ENCODE data around the gene RILPL1. TPM values are rescaled to one million over a fixed set of nuclear protein-coding genes. Genes with fewer than 3 reads are reported as not detected.
A peak's percentile ranks its signal among the peaks of the same experiment; 100 is the strongest.
"Not testable (repeated sequence)": the region's sequence is repeated elsewhere in the genome, so short reads cannot be mapped to it uniquely, and the experiment has no call there.

Gene RILPL1
- total RNA-seq, 1 donor from 2014 or later: 7.9 TPM

DNA sequence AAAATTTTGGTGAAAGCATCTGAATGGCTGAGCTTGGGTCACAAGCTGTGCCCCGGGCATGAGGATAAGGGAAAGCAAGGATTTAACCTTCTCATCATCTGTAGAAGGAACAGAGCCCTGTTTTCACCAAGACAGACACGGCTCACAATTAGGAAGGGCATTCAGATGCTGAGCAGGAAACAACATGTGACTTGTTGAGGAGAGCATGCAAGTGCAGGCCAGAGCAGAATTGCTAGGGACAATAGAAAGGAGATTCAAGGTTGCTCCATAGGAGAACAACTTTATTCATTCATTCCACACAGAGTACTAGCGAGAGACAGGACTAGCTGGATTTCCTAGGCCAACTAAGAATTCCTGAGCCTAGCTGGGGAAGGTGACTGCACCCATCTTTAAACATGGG is 14.6 kb upstream of the RILPL1 start:
- no peak overlapping the region for H3K4me3 ChIP-seq (ENCODE audit: low read depth, low read length)
- no peak for DNase-seq (ENCODE audit: low read depth)
- H3K27me3 ChIP-seq (ENCODE audit: control insufficient read depth, insufficient read depth, low read length): no peaks in the 10 kb centered on the region
- TF ChIP-seq, protein P1, sequence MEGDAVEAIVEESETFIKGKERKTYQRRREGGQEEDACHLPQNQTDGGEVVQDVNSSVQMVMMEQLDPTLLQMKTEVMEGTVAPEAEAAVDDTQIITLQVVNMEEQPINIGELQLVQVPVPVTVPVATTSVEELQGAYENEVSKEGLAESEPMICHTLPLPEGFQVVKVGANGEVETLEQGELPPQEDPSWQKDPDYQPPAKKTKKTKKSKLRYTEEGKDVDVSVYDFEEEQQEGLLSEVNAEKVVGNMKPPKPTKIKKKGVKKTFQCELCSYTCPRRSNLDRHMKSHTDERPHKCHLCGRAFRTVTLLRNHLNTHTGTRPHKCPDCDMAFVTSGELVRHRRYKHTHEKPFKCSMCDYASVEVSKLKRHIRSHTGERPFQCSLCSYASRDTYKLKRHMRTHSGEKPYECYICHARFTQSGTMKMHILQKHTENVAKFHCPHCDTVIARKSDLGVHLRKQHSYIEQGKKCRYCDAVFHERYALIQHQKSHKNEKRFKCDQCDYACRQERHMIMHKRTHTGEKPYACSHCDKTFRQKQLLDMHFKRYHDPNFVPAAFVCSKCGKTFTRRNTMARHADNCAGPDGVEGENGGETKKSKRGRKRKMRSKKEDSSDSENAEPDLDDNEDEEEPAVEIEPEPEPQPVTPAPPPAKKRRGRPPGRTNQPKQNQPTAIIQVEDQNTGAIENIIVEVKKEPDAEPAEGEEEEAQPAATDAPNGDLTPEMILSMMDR (IDR thresholded peaks at IDR 0.05; ENCODE audit: insufficient read depth, low read length, severe bottlenecking): no peak
- H3K36me3 ChIP-seq (ENCODE audit: control insufficient read depth, insufficient read depth, low read length): no peaks in the 10 kb centered on the region
- no peak for FAIRE-seq

DNA sequence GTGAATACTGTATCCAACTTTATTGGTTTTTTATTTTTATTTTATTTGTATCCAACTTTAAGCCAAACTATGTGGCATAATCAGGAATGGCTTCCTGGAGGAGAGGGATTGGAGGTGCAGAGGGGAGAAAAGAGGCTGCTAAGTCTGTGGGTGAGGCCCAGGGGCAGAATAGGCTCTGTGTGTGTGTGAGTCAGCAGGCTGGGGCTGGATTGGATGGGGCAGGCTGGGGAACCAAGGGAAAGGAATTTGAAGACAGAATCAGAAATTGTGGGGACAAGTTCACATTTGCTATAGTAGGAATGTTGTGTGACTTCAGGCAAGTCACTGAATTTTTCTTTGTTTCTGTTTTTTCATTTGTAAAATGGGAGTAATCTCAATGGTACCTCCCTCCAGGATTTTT is 12.8 kb upstream of the RILPL1 start:
- DNase-seq (ENCODE audit: low read depth) (peak; percentile 72), FAIRE-seq (no peak)
- Histone ChIP-seq H3K27me3 (ENCODE audit: control insufficient read depth, insufficient read depth, low read length) (no peaks in the 10 kb centered on the region), H3K4me3 (ENCODE audit: low read depth, low read length) (no peak overlapping the region), H3K36me3 (ENCODE audit: control insufficient read depth, insufficient read depth, low read length) (no peaks in the 10 kb centered on the region)
- TF ChIP-seq, protein P1 (IDR thresholded peaks at IDR 0.05; ENCODE audit: insufficient read depth, low read length, severe bottlenecking): no peak

DNA sequence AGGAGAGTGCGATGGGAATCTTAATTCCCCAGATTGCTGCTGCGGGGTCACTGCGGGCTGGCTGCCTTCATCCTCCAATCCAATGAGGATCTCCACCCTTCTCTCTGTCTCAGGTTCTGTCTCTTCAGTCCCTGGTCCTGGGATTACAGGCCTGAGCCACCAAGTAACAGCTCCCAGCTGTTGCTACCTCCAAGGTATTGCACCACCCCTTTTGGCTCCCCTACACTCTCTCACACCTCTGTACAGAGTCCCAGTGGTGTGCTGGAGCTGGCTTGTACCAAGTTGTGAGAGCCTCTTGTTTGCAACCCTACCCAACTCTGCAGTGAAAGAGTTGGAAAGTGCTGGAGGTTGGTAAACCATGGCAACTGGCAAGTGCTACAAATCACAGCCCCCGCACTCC is 10.0 kb upstream of the RILPL1 start:
- TF ChIP-seq, protein P1 (IDR thresholded peaks at IDR 0.05; ENCODE audit: insufficient read depth, low read length, severe bottlenecking): no peak
- H3K36me3 ChIP-seq (ENCODE audit: control insufficient read depth, insufficient read depth, low read length): no peaks in the 10 kb centered on the region
- FAIRE-seq: no peak
- H3K4me3 ChIP-seq (ENCODE audit: low read depth, low read length): no peak overlapping the region
- no peak for DNase-seq (ENCODE audit: low read depth)
- no peaks in the 10 kb centered on the region for H3K27me3 ChIP-seq (ENCODE audit: control insufficient read depth, insufficient read depth, low read length)

DNA sequence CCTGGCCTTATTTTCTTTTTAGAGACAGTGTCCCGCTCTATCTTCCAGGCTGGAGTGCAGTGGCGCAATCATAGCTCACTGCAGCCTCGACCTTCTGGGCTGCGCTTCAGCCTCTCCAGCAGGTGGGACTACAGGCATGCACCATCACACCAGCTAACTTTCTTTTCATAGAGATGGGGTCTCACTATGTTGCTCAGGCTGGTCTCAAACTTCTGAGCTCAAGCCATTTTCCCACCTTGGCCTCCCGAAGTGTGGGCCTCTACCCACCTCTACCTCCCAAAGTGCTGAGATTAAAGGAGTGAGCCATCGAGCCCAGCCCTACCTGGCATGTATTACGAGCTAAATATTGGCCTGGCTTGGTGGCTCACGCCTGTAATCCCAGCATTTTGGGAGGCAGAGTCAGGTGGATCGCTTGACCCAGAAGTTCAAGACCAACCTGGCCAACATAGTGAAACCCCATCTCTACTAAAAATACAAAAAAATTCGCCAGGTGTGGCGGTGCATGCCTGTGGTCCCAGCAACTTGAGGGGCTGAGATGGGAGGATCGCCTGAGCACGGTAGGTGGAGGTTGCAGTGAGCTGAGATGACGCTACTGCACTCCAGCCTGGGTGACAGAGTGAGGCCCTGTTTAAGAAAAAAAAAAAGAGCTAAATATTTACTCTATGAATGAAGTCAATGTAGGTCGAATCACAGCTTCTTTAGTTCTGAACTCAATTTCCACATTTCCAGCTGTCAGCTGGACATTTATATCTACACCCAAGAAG is 7.6 kb upstream of the RILPL1 start:
- DNase-seq (ENCODE audit: low read depth): no peak
- H3K4me3 ChIP-seq (ENCODE audit: low read depth, low read length): no peak overlapping the region
- H3K27me3 ChIP-seq (ENCODE audit: control insufficient read depth, insufficient read depth, low read length): no peaks in the 10 kb centered on the region
- no peaks in the 10 kb centered on the region for H3K36me3 ChIP-seq (ENCODE audit: control insufficient read depth, insufficient read depth, low read length)
- TF ChIP-seq, protein P1 (IDR thresholded peaks at IDR 0.05; ENCODE audit: insufficient read depth, low read length, severe bottlenecking): no peak
- no peak for FAIRE-seq

DNA sequence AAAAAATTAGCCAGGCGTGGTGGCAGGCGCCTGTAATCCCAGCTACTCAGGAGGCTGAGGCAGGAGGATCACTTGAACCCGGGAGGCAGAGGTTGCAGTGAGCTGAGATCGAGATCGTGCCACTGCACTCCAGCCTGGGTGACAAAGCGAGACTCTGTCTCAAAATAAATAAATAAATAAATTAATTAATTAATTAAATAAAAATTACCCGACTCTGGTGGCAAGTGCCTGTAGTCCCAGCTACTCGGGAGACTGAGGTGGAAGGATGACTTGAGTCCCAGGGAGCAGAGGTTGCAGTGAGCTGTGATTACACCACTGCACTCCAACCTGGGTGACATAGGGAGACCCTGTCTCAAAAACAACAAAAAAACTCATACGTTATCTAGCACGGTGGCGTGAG is 2.4 kb upstream of the RILPL1 start:
- not testable (repeated sequence) for FAIRE-seq; H3K36me3 ChIP-seq (ENCODE audit: control insufficient read depth, insufficient read depth, low read length); H3K4me3 ChIP-seq (ENCODE audit: low read depth, low read length); H3K27me3 ChIP-seq (ENCODE audit: control insufficient read depth, insufficient read depth, low read length); DNase-seq (ENCODE audit: low read depth)

DNA sequence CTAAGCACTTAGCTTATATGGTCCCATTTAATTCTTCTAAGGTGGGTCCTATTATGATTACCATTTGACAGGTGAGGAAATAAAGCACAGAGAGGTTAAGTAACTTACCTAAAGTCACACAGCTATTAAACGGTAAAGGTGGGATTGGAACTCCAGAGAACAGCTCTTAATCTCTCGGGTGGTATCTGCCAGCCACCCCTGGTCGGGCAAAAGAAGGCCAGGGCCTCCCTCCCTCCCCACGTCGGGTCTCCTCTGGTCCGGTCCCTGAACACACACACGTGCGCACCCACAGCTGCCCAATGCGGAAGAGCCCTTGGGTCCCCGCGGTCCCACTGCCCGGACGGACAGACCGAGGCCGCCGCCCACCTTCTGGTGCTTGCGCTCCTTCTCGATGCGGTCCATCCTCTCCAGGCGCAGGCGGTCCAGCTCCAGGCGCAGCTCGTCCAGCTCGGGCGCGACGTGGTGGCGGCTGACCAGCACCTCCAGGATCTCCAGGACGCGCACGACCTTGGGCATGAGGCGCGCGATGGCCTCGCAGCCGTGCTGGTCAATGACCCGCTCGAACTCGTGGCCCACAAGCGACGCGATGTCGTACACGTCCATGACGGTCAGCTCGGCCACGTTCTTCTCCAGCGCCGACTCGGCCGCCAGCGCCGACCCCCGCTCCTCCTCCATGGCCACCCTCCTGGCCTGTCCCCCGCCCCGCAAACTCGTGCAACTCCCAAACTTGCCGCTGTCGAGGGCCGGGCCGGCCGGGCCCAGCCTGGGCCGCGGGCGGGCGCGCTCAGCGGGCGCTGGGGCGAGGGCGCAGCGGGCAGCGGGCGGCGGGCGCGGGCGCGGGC is 490 bp downstream of the RILPL1 start:
- DNase-seq (ENCODE audit: low read depth) (no peak), FAIRE-seq (no peak)
- TF ChIP-seq, protein P1 (IDR thresholded peaks at IDR 0.05; ENCODE audit: insufficient read depth, low read length, severe bottlenecking): no peak
- H3K27me3 ChIP-seq (ENCODE audit: control insufficient read depth, insufficient read depth, low read length): no peaks in the 10 kb centered on the region
- peaks cover 5% of the 10 kb centered on the region for H3K36me3 ChIP-seq (ENCODE audit: control insufficient read depth, insufficient read depth, low read length)
- peak overlapping the region; percentile 98 for H3K4me3 ChIP-seq (ENCODE audit: low read depth, low read length)
